Heart left ventricle (tissue), 13 donors: Measurements from ENCODE around the gene PDZD11.

Experiments
- POLR2A ChIP-seq, 2 donors: fragments of 450-650 bp; IDR thresholded peaks; one replicate each; pipeline ENCODE4 v1.6.1; 2017; ENCODE audit warnings: antibody characterized with exemption in 2 of 2, mild to moderate bottlenecking in 2 of 2, moderate library complexity in 2 of 2
- TF ChIP-seq, protein P1 (sequence below), 12 donors: fragments of 200-600 bp; sonication (generic) in 4 of 12; IDR thresholded peaks; one replicate each; pipeline versions ENCODE4 v1.5.0 to v1.8.0; 2018 to 2022; ENCODE audit warnings: antibody characterized with exemption in 12 of 12, mild to moderate bottlenecking in 5 of 12
- donor health status: ischemic (EF 13 %, LVEDD 7.1; RV severe dilation, severe dysfunction).
- donor health status: DM: no; HTN: yes; CAD: no.
- donor health status: DM: no; HTN: no; CAD: no.
- donor health status: ischemic (EF 25% LVEDD 6.9; RV normal size, moderate dysfunction).
- donor health status: ischemic (EF 25% LVEDD 5.7; RV mildly dilated, moderate dysfunction).
- donor health status: ischemic (EF 35%, LVEDD 5.7; RV mildly dilated, moderate dysfunction).
- donor health status: nonischemic (EF 11% LVEDD 7.7; RV severe dilation, severe dysfunction).
- donor health status: DM: yes; HTN: yes; CAD: no.
- donor health status: PGD.
- donor health status: ischemic (EF 29% LVEDD 5.4; RV normal size, mild dysfunction).
- donor health status: nonischemic (EF 23%, LVEDD 6.1; RV moderate dilation, normal function).

DNA sequence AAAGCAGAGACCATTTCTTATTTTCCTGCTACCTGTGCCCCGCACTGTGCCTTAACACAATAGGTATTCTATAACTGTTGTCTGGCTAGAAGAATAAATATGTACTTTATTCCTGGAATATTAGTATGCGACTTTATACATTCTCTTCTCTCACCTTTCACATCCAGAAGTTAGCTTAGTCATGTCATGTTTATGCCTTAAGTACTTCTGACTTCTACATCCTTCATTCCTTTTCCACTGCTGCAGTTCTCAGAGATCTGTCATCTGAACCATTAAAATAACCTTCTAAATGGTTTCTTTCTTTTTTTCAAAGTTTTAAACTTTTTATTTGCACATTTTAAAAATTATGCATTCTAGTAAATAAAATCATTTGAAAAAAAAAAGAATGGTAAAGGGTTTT is 34.6 kb upstream of the PDZD11 start:
- TF ChIP-seq, protein P1, sequence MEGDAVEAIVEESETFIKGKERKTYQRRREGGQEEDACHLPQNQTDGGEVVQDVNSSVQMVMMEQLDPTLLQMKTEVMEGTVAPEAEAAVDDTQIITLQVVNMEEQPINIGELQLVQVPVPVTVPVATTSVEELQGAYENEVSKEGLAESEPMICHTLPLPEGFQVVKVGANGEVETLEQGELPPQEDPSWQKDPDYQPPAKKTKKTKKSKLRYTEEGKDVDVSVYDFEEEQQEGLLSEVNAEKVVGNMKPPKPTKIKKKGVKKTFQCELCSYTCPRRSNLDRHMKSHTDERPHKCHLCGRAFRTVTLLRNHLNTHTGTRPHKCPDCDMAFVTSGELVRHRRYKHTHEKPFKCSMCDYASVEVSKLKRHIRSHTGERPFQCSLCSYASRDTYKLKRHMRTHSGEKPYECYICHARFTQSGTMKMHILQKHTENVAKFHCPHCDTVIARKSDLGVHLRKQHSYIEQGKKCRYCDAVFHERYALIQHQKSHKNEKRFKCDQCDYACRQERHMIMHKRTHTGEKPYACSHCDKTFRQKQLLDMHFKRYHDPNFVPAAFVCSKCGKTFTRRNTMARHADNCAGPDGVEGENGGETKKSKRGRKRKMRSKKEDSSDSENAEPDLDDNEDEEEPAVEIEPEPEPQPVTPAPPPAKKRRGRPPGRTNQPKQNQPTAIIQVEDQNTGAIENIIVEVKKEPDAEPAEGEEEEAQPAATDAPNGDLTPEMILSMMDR (IDR thresholded peaks at IDR 0.05): no peak
- no peak for TF ChIP-seq POLR2A (IDR thresholded peaks at IDR 0.05)
